Stimulated activated CD8-positive, alpha-beta memory T cell treated with anti-CD3 and anti-CD28 coated beads, Interleukin-2, amount 100 ng/mL, for 48 hours (primary cell): ENCODE results near the gene KLHDC10.
"Not testable (repeated sequence)": the region's sequence is repeated elsewhere in the genome, so short reads cannot be mapped to it uniquely, and the experiment has no call there.

ENCODE experiments used
- DNase-seq, 2 donors: peaks; one replicate each; pipeline ENCODE4 v3.0.0-alpha.2; 2020; ENCODE audit warnings: low read depth in 2 of 2

KLHDC10 gene

DNA sequence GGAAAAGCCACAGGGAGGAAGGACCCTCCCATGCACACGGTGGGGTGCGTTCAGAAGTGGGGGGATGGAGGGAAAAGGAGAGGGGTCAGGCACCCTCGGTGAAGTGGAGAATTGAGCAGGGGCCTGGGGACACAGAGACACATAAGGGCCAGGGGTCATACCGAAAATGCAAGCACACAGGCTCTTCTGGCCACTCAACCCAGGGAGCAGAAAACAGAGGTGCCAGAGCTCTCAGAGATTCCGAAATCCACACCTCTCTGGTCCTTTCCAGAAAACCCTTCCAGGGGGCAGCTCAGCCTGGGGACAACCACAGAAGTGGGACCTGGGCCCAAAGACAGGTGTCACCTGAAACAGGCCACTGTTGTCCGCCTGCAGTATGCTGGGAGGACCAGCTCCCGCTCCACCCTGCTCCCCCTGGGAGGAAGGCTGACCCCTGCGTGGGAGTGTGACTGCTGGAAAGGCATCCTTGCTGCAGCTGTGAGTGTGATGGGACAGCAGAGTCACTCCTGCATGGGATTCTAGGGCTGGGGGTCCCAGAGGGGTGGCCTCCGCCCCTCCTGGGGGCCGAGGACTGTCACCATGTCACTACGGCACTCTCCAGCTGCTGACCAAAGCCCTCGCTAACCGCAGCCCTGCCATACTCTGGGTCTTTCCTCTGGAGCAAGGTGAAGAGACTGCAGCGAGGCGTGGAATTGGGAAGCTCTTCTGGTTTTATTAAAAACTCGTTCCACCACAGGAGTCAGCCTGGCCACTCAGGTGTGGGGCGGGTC, 71.7 kb downstream of the KLHDC10 start:
- no peak for DNase-seq

DNA sequence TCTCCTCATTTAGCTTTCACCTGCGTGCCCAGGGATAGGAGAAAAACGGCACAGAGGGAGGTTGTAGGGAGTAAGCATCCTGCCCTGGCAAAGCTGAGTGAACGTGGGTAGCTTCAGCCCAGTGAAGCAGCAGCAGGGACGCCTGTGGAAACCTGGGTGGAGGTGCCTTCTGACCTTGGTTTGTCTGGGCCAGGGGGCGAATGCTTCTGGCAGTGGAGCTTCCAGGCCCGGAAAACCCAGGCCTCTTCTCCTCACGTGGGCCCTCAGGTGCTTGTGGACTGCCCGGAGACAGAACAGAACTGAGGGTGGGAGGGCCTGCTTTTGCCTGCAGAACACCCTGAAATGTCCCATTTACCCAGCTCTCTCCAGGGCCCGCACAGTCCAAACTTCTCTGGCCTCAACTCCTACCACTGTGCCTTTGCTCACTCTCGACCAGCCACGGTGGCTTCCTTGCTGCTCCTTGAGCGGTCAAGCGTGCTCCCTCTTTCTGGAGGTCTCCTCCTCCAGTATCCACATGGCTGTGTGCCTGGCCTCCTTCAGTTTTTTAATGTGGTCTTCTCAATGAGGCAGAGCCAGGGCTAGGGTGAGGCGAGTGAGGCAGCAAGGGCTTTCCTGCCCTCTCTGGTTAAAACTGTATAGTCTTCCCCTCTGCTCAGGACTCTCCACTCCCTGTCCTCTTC, 72.5 kb downstream of the KLHDC10 start:
- DNase-seq, result no peak

DNA sequence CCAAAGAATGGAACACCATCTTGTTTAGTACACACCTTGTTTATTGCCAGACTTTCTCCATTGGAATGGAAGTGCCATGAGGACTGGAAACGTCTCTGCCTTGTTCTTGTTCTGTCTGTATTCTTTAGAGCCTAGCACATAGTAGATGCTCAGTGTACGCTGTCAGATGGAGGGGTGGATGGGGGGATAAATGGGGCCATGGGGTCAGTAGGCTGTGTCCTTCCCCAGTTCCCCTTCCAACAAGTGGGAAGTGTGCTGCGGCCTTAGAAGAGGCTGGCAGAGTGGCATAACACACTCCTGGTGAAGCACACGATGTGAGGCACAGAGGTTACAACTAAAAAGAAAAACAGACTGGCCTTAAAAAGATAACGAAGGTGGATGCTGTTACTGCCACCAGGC, 73.0 kb downstream of the KLHDC10 start:
- DNase-seq, result no peak

DNA sequence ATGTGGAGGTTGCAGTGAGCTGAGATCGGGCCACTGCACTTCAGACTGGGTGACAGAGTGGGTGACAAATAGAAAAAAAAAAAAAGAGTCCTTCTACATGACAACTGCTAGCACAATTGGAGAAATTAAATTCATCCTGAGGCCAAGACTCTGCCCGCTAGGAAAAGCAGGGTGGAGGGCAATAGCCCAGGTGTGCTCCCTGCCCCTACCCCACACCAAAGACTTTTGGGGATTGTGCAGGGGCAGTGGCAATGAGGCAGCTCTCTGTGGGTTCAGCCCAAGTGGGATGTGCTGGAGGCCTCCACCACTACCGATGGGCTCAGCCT, 73.6 kb downstream of the KLHDC10 start:
- DNase-seq, result no peak

DNA sequence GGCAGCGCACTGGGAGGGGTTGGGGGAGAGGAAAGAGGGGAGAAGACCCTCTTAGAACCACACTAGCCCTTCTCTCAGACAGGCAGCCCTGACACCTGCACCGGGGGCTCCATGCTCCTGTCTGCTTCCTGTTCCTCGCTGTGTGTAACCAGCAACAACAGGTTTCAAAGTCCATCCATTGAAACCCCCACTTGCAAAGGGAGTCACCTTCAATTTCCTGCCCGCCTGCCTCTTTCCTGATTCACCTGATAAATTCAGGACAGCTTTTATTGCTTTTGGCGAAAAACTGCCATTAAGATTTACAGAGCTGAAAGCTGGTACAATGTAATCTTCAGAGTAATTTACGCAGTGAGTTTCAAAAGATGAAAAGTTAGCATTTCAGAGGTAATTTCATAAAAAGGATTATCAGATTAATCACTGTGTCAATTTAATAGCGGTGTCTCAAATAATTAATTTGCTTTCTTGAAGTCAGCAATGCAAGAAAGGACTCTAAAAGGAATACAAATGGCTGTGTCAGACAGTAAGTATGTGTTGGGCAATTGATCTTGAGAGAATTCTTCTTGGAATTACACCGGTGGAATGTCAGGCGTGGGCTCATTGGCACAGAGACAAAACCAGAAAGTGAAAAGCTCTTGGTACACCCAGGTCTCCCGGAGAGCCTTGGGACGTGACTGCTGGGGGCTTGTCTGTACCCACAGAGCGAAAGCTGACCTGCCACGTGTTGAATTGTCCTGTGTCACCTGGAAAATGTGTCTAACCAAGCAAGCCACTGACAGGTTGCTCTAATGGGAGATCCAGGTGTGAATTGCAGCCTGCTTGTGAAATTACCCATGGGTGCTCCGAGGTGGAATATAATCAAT, 74.2 kb downstream of the KLHDC10 start:
- DNase-seq, result no peak

DNA sequence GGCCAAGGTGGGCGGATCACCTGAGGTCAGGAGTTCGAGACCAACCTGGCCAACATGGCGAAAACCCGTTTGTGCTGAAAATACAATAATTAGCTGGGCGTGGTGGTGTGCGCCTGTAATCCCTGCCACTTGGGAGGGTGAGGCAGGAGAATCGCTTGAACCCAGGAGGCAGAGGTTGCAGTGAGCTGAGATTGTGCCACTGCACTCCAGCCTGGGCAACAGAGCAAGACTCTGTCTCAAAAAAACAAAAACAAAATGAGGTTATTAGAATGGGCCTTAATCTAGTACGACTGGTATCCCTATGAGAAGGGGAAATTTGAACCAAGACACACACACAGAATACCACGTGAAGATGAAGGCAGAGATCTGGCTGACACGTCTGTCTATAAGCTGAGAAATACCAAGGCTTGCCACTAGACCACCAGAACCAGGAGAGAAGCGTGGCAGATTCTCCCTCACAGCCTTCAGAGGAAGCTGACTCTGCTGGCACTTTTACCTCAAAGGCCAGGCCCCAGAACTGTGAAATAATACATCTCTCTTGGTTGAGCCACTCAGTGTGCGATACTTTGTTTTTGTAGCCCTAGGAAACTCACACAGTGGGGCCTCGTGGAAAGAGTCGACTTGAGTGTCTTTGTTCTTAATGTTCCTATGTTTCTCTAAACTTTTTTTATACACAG, 75.2 kb downstream of the KLHDC10 start:
- no peak for DNase-seq

DNA sequence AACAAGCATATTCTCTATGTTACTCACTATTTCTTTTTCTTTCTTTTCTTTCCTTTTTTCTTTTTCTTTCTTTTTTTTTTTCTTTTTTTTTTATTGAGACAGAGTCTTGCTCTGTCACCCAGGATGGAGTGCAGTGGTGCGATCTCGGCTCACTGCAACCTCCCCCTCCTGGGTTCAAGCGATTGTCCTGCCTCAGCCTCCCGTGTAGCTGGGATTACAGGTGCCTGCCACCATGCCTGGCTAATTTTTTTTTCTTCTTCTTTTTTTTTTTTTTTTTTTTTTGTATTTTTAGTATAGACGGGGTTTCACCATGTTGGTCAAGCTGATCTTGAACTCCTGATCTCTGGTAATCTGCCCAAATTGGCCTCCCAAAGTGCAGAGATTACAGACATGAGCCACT, 75.8 kb downstream of the KLHDC10 start:
- DNase-seq, result not testable (repeated sequence)

DNA sequence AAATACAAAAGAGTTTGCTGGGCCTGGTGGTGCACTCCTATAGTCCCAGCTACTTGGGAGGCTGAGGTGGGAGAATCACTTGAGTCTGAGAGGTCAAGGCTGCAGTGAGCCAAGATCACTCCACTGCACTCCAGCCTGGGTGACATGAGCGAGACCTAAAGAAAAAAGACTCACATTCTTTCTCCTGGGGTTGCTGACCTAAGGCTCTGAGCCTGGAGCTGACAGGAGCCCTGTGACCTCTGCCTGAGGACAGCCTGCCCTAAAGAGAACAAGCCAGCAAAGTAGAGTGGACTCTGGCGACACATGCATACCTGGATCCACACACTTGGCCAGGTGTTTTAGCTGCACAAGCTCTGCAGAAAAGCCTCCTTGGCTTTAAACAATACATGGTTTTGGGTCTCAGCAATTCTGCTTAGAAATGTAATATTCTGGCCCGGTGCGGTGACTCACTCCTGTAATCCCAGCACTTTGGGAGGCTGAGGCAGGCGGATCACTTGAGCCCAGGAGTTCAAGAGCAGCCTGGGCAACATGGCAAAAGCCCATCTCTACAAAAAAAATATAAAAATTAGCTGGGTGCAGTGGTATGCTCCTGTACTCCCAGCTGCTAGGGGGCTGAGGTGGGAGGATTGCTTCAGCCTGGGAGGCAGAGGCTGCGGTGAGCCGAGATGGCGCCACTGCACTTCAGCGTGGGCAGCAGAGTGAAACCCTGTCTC, 76.5 kb downstream of the KLHDC10 start:
- DNase-seq, result no peak

DNA sequence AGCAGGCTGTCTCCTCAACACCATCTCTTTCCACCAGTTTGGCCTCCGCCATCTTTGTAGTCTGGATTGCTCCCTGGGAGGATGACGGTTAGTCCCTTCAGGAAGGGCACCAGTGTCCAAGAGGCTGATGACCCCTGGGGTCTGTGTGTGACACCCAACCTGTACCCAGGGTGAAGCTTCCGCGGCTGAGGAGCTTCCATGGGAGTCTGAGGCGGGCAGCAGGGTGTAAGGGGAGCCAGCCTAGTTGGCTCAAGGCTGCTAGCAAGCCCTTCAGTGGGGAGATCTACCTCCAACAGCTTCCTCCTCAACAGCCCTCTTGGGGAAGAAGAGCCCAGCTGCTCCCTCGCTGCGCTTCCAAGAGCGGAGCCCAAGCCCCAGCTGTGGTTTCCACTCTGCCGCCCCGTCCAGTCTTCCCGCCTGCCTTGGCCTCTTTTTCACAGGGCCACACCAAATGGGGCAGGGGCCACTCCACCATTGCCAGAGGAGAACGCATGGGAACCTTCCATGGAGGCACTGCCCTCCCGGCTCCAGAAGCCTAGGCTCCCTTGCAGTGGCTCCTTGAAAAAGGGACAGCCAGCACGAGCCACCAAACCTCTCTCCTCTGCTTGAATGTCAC, 77.5 kb downstream of the KLHDC10 start:
- no peak for DNase-seq

DNA sequence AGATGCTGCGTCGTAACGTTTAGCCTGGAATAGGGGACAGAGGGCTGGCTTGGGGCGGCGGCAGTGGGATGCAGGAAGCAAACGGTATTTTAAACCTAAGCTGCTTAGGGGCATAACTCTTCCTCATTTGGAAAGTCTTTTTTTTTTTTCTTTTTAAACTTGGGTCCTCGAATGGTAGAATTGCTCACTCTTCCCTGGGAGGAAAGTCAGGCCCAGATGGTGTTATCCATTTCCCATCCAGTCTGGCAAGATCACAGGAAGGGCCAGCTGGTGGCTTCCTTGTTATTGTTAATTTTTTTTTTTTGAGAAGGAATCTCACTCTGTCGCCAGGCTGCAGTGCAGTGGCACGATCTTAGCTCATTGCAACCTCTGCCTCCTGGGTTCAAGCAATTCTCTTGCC, 78.2 kb downstream of the KLHDC10 start:
- no peak for DNase-seq

DNA sequence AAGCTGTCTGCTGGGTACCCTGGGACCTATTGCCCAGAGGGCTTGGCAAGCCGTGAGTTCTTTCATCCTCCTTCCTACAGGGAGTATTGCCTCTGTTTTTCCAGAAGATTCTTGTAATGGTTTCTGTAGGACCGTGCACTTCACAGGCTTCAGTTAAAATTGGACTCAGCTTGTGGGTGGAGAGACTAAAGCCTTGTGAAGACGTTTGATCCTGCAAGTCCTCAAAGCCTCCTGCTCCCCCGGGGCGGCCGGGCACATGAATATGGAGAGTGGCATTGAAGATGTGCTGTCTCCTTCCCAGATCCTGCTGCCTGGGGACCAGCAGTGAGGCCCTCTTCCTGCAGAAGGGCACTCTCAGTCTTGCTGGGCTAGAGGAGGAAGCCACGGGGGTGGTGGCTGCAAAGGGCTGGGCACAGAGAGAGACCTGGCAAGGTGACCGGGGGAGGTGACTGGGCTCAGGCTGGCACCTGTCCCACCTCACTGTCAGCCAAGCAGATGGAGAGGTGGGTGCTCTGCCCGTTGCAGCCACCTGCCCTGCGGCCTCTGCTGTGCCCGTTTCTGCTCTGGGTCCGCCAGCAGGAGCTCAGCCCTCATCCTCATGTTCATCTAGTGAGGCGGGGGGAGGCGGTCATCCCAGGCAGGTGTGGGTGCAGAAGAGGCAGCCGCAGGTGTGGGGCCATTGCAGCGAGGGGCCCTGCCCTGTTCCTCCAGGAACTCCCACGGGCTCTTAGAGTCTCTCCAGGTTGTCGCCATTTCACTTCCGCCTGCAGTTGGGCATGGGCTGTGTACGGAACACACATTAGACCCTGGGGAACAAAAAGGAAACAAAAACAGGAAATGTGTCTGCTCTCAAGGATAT, 79.2 kb downstream of the KLHDC10 start:
- no peak for DNase-seq

DNA sequence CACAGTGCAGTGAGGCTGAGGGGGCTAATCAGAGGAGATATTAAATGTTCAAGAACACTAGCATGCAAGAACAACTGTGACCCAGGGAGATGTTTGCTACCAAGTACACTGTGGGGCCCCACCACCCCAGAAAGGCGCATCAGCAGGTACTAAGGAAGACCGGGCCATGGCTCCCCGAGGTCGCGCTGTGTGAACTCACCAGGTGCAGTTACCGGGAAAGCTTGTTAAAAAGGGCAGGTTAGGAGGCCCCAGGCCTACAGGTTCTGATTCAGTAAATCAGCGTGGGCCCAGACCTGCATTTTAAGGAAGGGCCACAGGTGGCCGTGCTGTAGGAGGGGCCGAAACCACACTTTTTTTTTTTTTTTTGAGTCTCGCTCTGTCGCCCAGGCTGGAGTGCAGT, 80.3 kb downstream of the KLHDC10 start:
- no peak for DNase-seq

DNA sequence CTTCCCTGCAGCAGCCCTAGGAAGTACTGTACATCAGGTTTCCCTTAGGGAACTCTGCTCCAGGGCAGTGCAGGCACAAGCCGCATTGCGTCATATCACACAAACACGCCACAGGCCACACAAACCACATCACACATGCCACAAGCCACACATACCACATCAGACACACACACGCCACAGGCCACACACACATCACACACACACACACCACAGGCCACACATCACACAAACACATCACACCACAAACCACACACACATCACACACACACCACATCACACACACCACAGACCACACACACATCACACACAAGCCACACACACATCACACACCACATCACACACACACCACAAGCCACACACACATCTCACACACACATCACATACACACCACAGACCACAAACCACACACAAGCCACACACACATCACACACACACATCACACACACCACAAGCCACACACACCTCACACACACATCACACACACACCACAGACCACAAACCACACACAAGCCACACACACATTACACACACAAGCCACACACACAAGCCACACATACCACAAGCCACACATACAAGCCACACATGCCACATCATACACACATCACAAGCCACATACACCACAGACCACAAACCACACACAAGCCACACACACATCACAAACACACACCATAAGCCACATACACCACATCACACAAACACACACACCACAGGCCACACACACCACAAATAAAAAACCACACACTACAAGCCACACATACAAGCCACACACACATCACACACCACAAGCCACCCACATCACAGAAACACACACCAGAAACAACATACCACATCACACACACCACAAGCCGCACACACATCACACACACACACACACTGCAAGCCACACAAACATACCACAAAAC, 81.5 kb downstream of the KLHDC10 start:
- no peak for DNase-seq

DNA sequence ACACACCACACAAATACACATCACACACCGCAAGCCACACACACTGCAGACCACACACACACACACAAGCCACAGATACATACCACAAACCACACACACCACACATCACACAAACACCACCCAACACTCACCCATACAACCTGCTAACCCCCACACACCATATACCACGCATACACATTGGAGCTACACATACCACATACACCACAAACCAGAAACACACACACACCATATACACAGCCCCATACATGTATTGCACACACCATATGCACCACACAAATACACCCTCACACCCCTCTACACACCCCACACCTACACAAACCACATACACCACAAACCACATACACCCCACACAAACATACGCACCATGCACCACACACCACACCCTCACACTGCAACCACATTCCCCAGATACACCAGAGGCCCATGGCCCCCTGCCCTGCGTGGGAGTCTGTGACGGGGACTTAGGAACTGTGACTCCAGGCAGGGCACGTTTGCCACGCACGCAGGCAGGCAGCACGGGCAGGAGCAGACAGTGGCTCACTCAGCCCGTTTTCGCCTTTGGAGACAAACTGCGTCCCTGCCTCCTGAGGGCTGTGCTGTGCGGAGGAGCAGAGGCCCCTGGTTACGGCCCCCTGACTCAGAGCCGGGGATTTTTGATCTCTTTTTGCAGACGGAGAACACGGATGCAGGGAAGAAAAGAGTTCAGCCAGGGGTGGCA, 82.3 kb downstream of the KLHDC10 start:
- DNase-seq, result no peak

DNA sequence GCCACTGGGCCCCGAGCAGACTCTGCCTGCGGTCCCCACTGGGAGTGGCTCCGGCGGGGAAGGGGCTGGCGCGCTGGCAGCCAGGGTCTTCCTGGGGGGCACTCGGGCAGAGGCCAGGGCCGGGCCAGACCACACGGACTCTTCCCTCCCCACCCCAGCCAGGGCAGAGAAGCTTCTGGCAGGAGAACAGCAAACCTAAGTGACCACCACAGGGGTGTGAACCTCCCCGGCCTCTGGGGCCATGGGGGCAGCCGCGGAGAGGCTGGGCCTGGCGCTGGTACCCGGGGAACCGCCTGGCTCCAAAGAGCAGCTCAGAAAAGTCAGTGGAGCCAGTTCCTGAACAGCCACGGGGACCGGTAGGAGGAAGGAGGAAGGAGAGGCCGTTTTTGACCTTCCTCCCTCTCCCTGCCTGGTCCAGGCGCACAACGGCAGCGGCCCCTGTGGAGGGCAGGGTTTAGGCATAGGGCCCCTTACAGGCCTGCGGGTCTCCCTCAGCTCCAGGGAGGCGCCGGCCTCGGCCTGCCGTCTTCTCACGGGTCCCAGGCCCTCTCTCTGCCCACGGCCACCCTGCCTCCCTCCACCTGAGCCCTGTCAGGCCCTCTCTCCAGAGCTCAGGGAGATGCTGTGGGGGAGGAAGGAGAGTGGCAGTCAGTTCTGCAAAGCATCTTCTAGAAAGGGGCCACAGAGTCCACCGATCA, 83.0 kb downstream of the KLHDC10 start:
- no peak for DNase-seq

DNA sequence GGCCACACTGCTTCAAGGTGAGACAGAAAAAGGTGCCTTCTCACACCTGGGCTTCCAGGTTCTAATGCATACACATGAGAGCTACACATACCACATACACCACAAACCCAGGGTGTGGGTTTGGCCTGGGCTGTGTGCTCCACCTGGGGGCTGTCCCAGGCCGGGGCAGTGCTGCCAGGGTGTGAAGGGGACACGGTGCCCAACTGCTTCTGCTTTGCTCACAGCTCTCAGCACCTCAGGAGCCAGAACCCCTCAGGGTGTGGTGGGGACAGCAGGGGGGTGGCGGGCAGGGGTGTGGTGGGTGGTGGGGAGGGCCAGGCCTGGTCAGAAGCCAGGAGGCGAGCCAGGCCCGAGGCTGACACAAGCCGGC, 83.8 kb downstream of the KLHDC10 start:
- DNase-seq, result no peak

DNA sequence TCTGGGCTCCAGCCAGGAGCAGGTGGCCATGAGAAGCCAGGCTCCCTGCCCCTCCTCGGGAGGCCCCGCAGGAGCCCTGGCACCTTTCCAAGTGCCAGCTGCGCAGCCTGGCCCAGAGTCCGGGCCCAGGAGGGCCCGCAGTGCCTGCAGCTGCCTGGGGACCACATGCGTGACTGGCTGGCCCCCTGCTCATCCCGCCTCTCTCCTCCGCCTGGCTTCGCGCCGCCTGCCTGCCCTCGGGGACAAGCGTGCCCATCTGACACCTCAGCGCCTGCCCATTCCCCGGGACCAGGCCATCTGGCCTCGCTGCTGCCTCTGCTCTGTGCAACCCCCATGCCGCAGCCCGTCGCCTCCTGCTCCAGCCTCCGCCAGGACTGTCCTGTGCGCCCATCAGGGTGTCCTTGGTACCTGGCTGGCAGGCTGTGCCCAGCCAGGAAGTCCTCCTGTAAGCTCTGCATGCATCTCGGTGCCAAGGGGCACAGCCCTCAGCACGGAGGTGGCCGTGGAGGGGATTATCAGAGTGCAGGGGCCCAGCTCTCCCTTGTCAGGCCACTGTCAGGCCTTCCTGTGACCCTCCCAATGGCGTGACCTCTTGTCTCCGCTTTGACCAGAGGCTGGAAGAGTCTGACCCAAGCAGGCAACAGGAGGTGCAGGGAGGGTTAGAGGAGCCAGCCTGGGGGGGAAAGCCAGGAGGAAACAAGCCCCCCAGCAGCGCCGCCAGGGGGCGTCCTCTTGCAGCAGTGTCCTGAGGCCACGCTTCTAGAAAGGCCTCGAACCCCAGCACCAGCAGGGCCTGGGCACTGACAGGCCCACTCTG, 84.4 kb downstream of the KLHDC10 start:
- no peak for DNase-seq
